GM13976 (cell line): ENCODE data around the gene PHYKPL.

Experiments
- DNase-seq: peaks from one replicate; pipeline ENCODE4 v3.0.0; 2012; ENCODE audit warnings: low spot score
- in situ Hi-C: fragments of 300-500 bp; cut with MboI; formaldehyde crosslinking; loops from one replicate; pipeline ENCODE4 v1.12.0; 2022; ENCODE audit warnings: low sequenced_read_pairs, mixed read lengths, inconsistent platforms; ENCODE audit not compliant: unreplicated experiment
- TF ChIP-seq, protein P1 (sequence below): IDR thresholded peaks from 2 replicates; pipeline ENCODE4 v1.5.1; 2012; ENCODE audit warnings: borderline replicate concordance, mild to moderate bottlenecking; ENCODE audit not compliant: insufficient read depth; ENCODE audit errors: extremely low read depth, missing control alignments, control extremely low read depth

PHYKPL gene

DNA sequence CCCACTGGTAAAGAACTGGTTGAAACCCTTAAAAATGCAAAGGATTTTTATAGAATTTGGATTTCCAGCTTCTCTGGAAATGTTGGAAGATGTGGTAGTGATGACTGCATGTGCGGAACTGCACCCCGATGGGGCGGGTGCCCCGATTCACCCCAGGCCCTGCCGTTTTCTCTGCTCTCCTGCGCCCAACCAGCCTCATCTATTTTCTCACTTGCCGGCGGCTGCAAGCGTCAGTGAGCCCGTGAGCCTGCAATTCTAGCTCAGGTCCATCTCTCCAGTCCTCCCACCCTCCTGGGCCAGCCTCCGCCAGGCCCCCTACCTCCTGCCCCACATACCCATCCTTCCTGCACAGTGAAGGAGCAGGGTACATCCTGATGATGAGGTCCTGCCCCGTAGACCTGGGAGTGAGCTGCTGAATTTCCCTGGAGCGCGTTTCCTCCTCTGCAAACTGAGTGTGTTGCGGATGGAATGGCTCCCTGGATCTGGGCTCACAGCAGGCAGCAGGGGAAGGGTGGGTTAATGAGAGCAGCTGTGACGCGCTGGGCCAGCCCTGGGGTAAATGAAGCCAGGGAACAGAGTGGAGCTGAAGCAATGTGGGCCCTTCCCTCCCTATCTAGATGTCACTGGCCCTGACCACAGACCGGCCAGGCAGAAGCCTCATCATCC lies 45.9 kb upstream of the PHYKPL start:
- in situ Hi-C loops = loop anchor here (25.0 kb wide), 1 partner anchor 1209 kb away; no protein-coding TSS in a partner anchor
- TF ChIP-seq, protein P1, sequence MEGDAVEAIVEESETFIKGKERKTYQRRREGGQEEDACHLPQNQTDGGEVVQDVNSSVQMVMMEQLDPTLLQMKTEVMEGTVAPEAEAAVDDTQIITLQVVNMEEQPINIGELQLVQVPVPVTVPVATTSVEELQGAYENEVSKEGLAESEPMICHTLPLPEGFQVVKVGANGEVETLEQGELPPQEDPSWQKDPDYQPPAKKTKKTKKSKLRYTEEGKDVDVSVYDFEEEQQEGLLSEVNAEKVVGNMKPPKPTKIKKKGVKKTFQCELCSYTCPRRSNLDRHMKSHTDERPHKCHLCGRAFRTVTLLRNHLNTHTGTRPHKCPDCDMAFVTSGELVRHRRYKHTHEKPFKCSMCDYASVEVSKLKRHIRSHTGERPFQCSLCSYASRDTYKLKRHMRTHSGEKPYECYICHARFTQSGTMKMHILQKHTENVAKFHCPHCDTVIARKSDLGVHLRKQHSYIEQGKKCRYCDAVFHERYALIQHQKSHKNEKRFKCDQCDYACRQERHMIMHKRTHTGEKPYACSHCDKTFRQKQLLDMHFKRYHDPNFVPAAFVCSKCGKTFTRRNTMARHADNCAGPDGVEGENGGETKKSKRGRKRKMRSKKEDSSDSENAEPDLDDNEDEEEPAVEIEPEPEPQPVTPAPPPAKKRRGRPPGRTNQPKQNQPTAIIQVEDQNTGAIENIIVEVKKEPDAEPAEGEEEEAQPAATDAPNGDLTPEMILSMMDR = no peak
- DNase-seq = no peak

DNA sequence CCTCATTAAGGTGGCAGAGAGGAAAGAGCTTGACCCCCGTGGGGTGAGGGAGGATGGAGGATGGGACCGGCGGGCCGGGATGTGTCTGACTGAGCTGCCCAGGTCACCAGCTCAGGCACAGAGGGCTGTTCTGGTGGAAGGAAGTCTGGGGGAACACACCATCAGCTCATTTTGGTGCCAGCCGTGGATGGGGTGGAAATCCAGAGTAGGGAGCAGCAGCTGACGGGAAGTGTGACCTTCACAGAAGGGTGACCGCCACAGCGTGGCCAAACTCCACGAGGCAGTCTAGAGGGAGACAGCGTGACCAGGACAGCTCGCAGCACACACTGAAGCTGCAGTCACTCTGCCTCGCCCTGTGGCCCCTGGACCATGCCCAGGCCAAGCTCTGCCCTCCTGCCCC lies 45.3 kb upstream of the PHYKPL start:
- no peak for DNase-seq
- in situ Hi-C loops = loop anchor here (25.0 kb wide), 1 partner anchor 1209 kb away; no protein-coding TSS in a partner anchor
- TF ChIP-seq, protein P1 = no peak

DNA sequence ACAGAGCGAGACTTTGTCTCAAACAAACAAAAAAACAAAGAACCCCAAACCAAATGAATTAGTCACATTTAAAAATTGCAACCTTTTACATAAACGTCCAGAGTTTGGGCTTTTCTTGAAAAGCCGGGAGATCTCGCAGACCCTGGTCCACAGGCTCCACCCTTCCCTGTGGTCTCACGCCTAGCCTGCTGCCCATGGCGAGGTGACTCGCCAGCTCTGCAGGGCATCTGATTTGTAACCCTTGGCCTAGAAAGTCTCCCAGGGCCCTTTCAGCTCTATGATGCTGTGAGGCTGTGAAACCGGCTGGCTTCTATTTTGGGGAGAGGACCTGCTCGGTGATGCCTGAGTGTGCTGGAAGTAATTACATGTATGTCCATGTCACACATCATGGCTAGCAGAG lies 44.7 kb upstream of the PHYKPL start:
- DNase-seq = no peak
- TF ChIP-seq, protein P1 = no peak
- in situ Hi-C loops = loop anchor here (25.0 kb wide), 1 partner anchor 1210 kb away; no protein-coding TSS in a partner anchor

DNA sequence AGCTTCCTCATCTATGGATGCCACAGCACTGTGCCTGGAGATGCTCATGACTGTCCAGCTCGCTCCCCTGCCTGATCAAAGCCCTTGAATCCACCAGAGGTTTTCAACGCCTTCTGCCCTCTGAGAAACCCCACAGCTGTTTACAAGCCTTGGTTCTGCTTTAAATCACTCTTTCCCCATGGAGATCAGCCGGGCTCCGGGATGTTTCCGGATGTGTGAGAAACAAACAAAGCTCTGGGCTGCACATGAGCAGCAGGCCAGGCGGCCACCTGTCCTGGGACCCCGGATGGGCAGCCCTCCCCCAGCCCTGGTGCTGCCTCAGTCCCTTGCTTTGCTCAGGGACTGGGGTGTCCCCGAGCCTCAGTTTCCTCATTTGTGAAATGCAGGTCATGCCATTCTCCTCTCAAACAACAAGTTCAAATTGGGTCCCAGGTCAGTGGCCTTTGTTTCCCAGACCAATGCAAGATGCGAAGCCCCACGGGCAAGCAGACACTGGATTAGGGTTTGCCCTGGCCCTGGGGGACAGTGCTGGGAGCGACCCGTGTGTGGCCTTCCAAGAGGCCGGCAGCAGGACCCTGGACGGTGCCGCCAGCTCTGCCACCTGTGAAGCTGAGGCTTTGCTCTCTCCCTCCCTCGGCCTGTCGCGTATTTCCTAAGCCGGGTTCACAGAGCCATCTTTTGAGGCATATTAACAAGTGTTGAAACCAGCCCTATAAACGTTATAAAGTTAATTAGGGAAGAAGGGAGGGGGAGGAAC lies 42.4 kb upstream of the PHYKPL start:
- DNase-seq = no peak
- TF ChIP-seq, protein P1 = no peak
- in situ Hi-C loops = loop anchor here (25.0 kb wide), 1 partner anchor 1212 kb away; no protein-coding TSS in a partner anchor

DNA sequence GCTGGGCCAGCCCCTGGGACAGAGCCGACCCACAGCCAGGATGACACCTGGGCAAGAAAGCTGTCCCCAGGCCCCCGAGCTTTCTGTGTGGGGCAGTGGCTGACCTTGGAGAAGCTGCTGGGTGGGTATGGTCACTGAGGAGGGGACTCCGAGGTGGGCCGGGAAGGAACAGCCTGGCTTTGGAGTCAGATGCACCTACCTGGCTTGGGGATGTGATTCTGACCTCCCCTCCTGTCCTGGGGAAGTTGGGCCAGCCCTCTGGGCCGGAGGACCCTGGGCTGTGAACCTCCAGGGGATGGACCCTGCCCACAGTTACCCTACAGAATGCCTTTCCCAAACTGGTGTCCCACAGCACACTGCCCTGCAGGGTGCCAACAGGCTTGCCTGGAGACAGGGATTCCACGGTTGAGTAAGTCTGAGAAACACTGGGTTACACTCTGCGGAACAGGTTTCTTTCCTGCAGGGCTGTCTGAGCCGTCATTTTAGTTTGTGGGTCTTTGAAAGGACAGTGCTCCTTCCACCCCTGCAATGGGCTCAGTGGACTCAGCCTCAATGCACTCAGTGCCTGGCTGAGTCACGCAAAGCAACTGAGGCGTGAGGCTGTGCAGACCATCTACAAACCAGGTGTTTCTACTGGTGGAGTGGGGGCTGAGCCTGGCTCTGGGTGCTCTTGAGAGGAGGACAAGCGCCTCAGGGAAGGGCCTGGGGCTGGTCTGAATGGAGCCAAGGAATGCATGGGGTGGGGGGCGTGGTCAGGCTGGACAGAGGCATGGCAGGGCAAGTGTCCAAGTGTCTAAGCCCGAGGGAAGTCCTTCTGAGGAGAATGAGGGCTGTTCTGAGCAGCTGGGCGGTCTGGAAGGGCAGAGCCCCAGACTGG lies 41.3 kb upstream of the PHYKPL start:
- TF ChIP-seq, protein P1 = no peak
- in situ Hi-C loops = no loop called here
- DNase-seq = no peak

DNA sequence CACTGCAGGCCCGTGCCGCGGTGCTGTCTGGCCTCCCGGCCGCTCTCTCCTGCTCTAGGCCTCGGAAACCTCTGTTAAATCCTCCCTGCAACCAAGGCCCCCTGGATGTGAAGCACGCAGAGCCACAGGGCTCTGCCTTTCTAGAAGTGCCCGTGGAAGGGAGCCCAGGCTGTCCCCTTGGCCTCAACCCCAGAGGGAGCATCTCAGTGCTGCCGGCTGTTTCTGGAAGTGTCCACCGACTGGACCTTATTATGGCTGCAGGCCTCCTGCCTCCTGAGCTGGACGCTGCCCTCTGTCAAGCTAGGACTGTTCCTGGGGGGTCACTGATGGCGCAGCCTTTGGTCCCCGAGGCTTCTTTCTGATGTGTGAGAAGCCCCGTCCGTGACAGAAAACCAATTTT lies 40.4 kb upstream of the PHYKPL start:
- TF ChIP-seq, protein P1 = no peak
- in situ Hi-C loops = no loop called here
- no peak for DNase-seq
